NAMALWA (cell line): ENCODE measurements around the gene RAB27B.

Experiments
- DNase-seq: peaks from one replicate; pipeline ENCODE4 v3.0.0-alpha.2; 2015; ENCODE audit warnings: low spot score

RAB27B gene

GRCh38 chr18:54867131-54867530 is 38.9 kb downstream of the RAB27B start:
- DNase-seq = no peak

DNA sequence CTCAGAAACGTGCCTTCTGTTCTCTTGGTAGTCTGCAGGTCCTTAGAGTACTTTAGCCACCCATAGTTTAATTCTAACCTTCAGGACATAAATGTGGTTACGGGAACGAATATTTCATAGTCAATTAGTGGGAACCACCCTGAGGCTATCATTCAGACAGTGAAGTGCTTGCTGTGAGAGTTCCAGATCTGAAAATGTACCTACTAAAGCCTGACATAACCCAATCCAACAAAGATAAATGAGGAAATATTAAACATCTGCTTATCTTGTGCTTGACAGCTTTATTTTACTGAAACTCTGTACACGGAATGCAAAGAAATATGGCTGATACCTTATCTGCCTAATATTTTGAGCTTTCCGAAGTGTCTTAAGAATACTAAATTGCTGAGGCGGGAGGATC is 43.0 kb downstream of the RAB27B start:
- DNase-seq = no peak

DNA sequence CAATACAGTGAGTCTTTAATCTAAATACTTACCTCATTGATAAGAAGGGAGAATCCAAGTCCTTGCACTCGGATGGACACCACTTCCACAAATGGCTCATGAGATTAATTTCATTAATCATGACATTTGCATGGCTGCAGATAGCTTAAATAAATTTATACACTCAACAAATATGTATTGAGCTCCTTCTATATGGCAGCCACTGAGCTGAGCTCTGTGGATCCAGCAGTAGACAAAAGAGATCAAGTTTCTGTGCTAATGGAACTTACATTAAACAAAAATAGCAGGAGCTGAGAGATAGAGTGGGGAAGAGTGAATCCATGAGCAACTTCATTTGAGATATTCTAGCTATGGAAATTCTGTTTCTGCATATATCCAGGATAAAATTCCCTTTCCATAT is 44.4 kb downstream of the RAB27B start:
- no peak for DNase-seq

GRCh38 chr18:54873884-54874255 is 45.6 kb downstream of the RAB27B start:
- DNase-seq = no peak

GRCh38 chr18:54875063-54875462 is 46.8 kb downstream of the RAB27B start:
- DNase-seq = no peak

DNA sequence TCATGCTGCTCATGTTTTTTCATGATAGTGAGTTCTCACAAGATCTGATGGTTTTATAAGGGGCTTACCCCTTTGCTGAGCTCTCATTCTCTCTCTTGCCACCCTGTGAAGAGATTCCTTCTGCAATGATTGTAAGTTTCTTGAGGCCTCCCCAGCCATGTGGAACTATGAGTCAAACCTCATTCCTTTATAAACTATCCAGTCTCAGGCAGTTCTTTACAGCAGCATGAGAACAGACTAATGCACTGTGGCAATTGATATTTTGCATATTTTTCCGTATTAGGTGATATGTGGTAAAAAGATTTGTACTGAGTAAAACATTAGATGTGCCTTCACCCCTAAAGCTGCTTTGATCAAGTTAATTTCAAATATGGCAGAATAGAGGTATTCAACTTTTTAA is 48.8 kb downstream of the RAB27B start:
- no peak for DNase-seq

DNA sequence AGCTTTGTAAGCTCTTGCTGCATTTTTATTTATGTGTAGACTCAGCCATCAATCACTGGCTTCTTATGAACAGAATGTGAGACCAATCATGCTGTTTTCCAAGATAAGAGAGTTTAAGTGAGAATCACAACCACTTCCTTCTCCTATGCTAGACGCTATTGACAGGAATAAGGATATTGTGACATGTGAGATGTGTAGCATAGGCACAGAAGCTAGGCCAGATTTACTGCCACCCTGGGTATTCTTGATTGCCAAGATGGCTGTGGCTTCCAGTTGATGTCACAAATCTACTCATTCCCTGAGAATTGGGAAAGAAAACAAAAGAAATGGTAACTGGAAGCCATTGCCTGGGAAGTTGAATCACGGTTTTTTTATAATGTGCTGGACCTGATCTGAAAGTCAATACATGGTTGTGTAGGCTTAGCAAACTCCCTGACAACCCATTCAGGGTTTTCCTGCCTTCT is 49.9 kb downstream of the RAB27B start:
- DNase-seq = no peak

DNA sequence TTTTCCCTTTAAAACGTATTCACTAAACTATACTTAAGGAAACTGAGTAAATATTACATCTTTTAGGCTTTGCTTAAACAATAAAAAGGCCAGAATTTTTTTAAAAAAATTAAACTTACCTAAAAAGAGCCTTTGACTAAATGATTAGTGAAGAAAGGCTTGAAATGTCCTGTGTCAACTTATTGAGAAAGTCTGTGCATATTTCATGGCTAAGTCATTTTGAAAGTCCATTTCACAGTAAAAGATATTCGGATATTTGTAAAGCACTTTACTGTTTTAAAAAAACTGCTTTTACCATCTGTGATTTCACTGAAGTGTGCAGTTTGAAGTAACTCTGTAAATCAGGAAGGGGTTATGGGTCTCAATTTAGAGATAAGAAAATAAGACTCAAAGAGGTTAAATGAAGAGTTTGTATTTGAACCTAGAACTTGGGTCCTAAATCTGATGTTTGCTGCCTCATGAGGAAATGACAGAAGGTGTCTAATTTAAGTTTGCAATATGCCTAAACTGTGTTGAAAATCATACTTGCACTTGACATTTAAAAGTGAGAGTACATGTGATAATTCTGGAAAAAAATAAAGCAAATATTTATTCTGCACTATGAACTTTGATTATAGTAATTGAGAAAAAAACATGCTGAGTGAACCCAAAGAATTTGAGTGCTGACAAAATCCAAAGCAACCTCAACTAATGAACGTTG is 50.5 kb downstream of the RAB27B start:
- DNase-seq = no peak

- DNase-seq = no peak
Measured at GRCh38 chr18:54879691-54880090, 51.4 kb downstream of the RAB27B start.

GRCh38 chr18:54880395-54881105 is 52.3 kb downstream of the RAB27B start:
- no peak for DNase-seq

DNA sequence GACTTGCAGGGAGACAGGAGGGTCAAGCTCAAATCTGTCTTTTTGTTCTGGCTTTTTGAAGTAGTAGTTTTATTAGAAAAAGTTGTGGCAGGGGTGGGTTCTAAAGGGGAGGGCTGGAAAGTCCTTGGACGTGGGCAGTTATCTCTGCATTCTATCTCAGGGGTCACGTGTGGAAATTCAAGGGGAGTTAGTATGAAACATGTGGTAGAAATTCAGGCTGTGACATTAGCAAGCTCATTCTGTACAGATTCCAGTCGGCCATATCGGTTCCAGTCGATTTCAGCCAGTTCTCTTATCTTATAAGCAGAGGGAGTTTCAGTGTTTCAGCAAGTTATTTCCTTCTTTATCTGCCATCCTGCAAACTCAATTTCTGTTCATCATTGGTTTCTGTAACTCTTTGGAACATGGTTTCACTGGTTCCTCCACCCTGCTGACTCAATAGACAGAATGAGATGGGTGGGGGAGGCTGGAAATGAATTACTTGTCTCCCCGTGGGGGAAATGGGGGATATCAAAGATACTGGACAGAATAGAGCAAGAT is 53.0 kb downstream of the RAB27B start:
- DNase-seq = no peak

DNA sequence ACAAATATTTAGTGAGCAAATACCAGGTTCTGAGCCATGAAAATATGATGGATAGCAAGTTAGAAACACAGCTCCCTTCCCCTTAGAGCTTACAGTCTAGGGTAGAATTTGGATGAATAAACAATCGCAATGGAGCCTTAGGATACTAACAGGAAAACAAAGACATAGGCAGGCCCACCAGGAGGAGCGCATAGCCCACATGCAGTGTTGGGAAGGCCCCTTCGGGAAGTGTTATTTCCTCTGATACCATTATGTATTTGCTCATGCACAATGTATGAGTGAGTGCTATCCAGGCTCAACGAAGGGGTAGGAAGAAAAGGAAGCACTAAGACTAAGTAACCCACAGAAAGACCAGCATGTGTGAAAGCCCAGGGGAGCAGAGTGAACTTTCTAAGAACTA is 54.0 kb downstream of the RAB27B start:
- no peak for DNase-seq

DNA sequence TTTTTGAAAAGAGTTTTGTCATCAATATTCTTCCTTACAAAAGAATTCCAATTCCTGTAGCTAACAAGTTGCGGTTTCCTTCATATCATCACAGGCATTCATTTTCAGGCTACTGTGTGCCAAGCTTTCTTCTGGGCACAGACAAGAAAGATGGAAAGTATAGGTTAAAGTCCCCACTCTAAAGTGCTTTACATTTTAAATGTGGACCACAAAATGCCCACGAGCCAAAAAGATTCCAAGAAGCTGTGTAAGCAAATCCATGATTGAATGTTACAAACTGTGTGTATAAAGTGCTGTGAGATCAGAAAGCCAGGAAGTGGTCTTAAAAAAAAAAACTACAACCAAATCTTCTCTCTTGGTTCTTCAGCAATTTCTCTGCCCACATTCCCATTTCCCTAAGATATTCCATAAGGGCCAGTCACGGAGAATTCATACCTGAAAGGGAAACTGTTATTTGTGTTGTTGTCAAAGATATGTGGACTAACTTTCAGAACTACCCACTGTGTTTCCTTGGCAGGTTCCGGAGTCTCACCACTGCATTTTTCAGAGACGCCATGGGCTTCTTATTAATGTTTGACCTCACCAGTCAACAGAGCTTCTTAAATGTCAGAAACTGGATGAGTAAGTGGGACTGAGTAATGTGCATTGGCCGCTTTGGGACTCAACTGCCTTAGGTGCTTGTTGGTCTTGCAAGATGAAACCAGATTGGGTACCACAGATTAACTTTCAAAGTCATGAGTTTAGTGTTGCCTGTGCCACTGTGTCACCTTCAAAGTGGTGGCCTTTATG is 55.7 kb downstream of the RAB27B start:
- DNase-seq = no peak

- no peak for DNase-seq
Measured at GRCh38 chr18:54888378-54888777, 60.1 kb downstream of the RAB27B start.

- no peak for DNase-seq
Measured at GRCh38 chr18:54888933-54889332, 60.7 kb downstream of the RAB27B start.

- DNase-seq = no peak
Measured at GRCh38 chr18:54899500-54899899, 71.2 kb downstream of the RAB27B start.

GRCh38 chr18:54900290-54900689 is 72.0 kb downstream of the RAB27B start:
- no peak for DNase-seq

DNA sequence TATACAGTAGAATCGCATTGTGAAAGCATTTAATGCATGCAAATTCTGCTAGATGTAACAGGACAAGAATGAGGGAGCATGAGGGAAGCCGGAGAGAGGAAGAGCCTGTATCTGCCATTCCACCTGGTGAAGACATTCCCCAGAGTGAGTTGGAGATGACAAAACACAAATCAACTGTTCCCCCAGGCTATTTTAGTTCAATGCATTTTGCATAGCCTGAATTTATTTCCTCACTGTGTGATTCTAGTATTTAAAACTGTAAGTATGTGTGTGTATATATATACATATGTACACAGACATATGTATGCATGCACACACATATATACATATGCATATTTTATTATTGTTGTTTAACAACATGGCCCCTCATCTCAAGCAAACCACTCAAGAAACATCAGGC is 76.3 kb downstream of the RAB27B start:
- DNase-seq = no peak

- DNase-seq = no peak
Measured at GRCh38 chr18:54905629-54906028, 77.4 kb downstream of the RAB27B start.

- DNase-seq = no peak
Measured at GRCh38 chr18:54906331-54907185, 78.3 kb downstream of the RAB27B start.

- no peak for DNase-seq
Measured at GRCh38 chr18:54909538-54909937, 81.3 kb downstream of the RAB27B start.
